ENCODE data around the gene DDN. TPM values are rescaled to one million over a fixed set of nuclear protein-coding genes. Genes with fewer than 3 reads are reported as not detected.

Gene DDN
- polyA plus RNA-seq, 1 experiment, result 0.07 TPM

DNA sequence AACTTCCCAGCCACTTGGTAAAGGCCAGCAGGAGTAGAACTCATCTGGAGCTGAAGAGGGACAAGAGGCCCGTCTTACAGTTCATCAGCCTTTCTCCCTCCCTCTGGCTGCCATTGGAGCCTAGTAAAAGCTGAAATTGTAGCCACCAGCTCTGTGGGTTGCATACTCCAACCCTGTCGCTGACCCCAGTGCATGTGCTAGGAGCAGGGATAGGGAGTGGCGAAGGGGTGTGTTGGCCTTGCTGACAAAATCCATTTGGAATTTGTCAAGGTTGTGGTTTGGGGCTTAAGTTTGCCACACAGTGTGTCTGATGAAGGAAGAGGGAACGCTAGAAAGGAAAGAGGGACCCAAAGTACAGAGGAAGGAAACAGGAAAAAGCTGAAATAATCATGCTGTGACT lies 37.8 kb downstream of the DDN start:
- no peak for DNase-seq (ENCODE audit: low read depth)
- peaks cover 2% of the 10 kb centered on the region; the same call in 1 of the 2 replicates for H3K27me3 ChIP-seq (ENCODE audit: control insufficient read depth, insufficient read depth, low read length)
- no peak overlapping the region for H3K4me3 ChIP-seq (ENCODE audit: low read depth, low read length)
- no peak for TF ChIP-seq CTCF (IDR thresholded peaks at IDR 0.05; ENCODE audit: insufficient read depth, low read depth, low read length)
- ChIA-PET POLR2A (no interaction called here), CTCF (interaction anchor here (10.4 to 30.1 kb wide), 2 partner anchors 16 to 33 kb away, joined by 89 to 757 read pairs; partner anchors contain the start of genes DDN and WNT1)
- H3K36me3 ChIP-seq (ENCODE audit: control insufficient read depth, insufficient read depth, low read length), result no peaks in the 10 kb centered on the region

DNA sequence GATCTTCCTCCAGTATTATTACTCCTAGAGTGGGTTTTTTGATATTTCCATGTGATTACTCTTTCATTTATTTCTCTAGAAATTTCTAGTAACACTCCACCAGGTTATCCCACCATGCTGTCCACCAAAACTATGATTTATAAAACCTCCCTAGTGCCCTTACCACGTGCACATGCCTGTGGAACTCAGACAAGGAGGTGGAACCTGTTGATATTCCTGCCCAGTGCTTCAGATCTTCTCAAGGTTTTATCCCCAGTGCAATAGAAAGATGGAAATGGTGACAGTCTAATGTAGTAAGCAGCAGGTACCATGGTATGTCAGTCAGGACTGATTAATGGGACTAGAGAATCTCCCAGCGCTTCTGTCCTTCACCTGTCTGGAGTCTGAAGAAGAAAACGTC lies 38.3 kb downstream of the DDN start:
- DNase-seq (ENCODE audit: low read depth), result no peak
- peaks cover 2% of the 10 kb centered on the region; the same call in 1 of the 2 replicates for H3K27me3 ChIP-seq (ENCODE audit: control insufficient read depth, insufficient read depth, low read length)
- ChIA-PET POLR2A (no interaction called here), CTCF (interaction anchor here (10.4 to 30.1 kb wide), 2 partner anchors 16 to 33 kb away, joined by 89 to 757 read pairs; partner anchors contain the start of genes DDN and WNT1)
- no peaks in the 10 kb centered on the region for H3K36me3 ChIP-seq (ENCODE audit: control insufficient read depth, insufficient read depth, low read length)
- TF ChIP-seq CTCF (IDR thresholded peaks at IDR 0.05; ENCODE audit: insufficient read depth, low read depth, low read length), result no peak
- H3K4me3 ChIP-seq (ENCODE audit: low read depth, low read length), result no peak overlapping the region

GRCh38 chr12:48958049-48958388 lies 41.2 kb downstream of the DDN start:
- Histone ChIP-seq H3K27me3 (ENCODE audit: control insufficient read depth, insufficient read depth, low read length) (no peaks in the 10 kb centered on the region), H3K4me3 (ENCODE audit: low read depth, low read length) (peak overlapping the region; percentile 88; the same call in 1 of the 2 replicates), H3K36me3 (ENCODE audit: control insufficient read depth, insufficient read depth, low read length) (no peaks in the 10 kb centered on the region; the same call in 1 of the 2 replicates)
- DNase-seq (ENCODE audit: low read depth), result no peak
- TF ChIP-seq CTCF (IDR thresholded peaks at IDR 0.05; ENCODE audit: insufficient read depth, low read depth, low read length), result no peak
- ChIA-PET CTCF (interaction anchor here (1.3 to 3.4 kb wide), 6 partner anchors 9 to 37 kb away, joined by 4 to 19 read pairs (median 7); no protein-coding TSS in a partner anchor), POLR2A (interaction anchor here (0.6 kb wide), 1 partner anchor 61 kb away, joined by 14 read pairs; no protein-coding TSS in a partner anchor)

GRCh38 chr12:48957141-48958048 lies 41.8 kb downstream of the DDN start, which contains the start of gene ARF3:
TSS of gene ARF3 (minus strand) at chr12:48957487. CDS start at chr12:48941095, 16,392 bp downstream.
- DNase-seq (ENCODE audit: low read depth), result peak; percentile 45
- CTCF ChIA-PET, result interaction anchor here (0.6 to 3.4 kb wide), 12 partner anchors 9 to 67 kb away, joined by 3 to 19 read pairs (median 5); partner anchors contain the start of gene WNT1
- Histone ChIP-seq H3K27me3 (ENCODE audit: control insufficient read depth, insufficient read depth, low read length) (no peaks in the 10 kb centered on the region), H3K36me3 (ENCODE audit: control insufficient read depth, insufficient read depth, low read length) (peaks cover 1% of the 10 kb centered on the region; the same call in 1 of the 2 replicates), H3K4me3 (ENCODE audit: low read depth, low read length) (peak within 1 kb of the TSS; percentile 88)
- POLR2A ChIA-PET, result interaction anchor here (0.6 kb wide), 2 partner anchors 35 to 62 kb away, joined by 4 to 14 read pairs; no protein-coding TSS in a partner anchor
- 0 out of 2 replicates have a peak, but pooled peaks have one; percentile 0 for TF ChIP-seq CTCF (IDR thresholded peaks at IDR 0.05; ENCODE audit: insufficient read depth, low read depth, low read length)
